Renal cortex interstitium (tissue), 11 donors: Measurements from ENCODE around the gene RIPK1. TPM values are rescaled to one million over a fixed set of nuclear protein-coding genes. Genes with fewer than 3 reads are reported as not detected.
"Not testable (repeated sequence)": the region's sequence is repeated elsewhere in the genome, so short reads cannot be mapped to it uniquely, and the experiment has no call there.

ENCODE experiments used
- DNase-seq, 11 donors: peaks; one replicate each; pipeline ENCODE4 v3.0.0-alpha.2; 2013; ENCODE audit warnings: low read depth in 9 of 11, low spot score in 4 of 11; ENCODE audit errors: extremely low read depth in 1 of 11
- polyA plus RNA-seq, 3 donors: library from polyadenylated mRNA; unstranded; fragments of 120-200 nt; gene quantifications; one replicate each; pipeline ENCODE4 v1.2.1, GENCODE V29; 2013; ENCODE audit not compliant: insufficient read length in 3 of 3

Gene RIPK1
- polyA plus RNA-seq, 3 donors = 24.6 to 26.8 (median 26.2) TPM

GRCh38 chr6:3036861-3037637 is 31.2 kb upstream of the RIPK1 start:
- no peak for DNase-seq

GRCh38 chr6:3037638-3038365 is 30.5 kb upstream of the RIPK1 start:
- no peak for DNase-seq

- DNase-seq = no peak
Observed at GRCh38 chr6:3039384-3039783, 28.9 kb upstream of the RIPK1 start.

- DNase-seq = no peak
Observed at GRCh38 chr6:3041147-3041546, 27.1 kb upstream of the RIPK1 start.

GRCh38 chr6:3041606-3042005 is 26.7 kb upstream of the RIPK1 start:
- DNase-seq = no peak

- no peak for DNase-seq
Observed at GRCh38 chr6:3045369-3045768, 22.9 kb upstream of the RIPK1 start.

GRCh38 chr6:3045777-3046176 is 22.5 kb upstream of the RIPK1 start:
- no peak for DNase-seq

GRCh38 chr6:3046295-3046694 is 22.0 kb upstream of the RIPK1 start:
- no peak for DNase-seq

- DNase-seq = not testable (repeated sequence)
Observed at GRCh38 chr6:3048009-3048408, 20.3 kb upstream of the RIPK1 start.

GRCh38 chr6:3052481-3053230 is 15.6 kb upstream of the RIPK1 start:
- DNase-seq = no peak

GRCh38 chr6:3053231-3053508 is 15.1 kb upstream of the RIPK1 start:
- DNase-seq = no peak

- not testable (repeated sequence) for DNase-seq
Observed at GRCh38 chr6:3054229-3055157, 13.8 kb upstream of the RIPK1 start.

GRCh38 chr6:3055158-3055499 is 13.2 kb upstream of the RIPK1 start:
- DNase-seq = not testable (repeated sequence)

GRCh38 chr6:3057063-3057770 is 11.1 kb upstream of the RIPK1 start:
- no peak for DNase-seq

- no peak for DNase-seq
Observed at GRCh38 chr6:3058957-3059356, 9.3 kb upstream of the RIPK1 start.

GRCh38 chr6:3060092-3060491 is 8.2 kb upstream of the RIPK1 start:
- DNase-seq = not testable (repeated sequence)

GRCh38 chr6:3061501-3061941 is 6.8 kb upstream of the RIPK1 start:
- DNase-seq = no peak

GRCh38 chr6:3063340-3063732 is 5.0 kb upstream of the RIPK1 start:
- not testable (repeated sequence) for DNase-seq
